Measurements from ENCODE around the gene RBM33. TPM values are rescaled to one million over a fixed set of nuclear protein-coding genes. Genes with fewer than 3 reads are reported as not detected.

Gene RBM33
- total RNA-seq, 1 experiment from 2014 or later, result 81.8 TPM

- DNase-seq (ENCODE audit: low spot score) (no peak), ATAC-seq (no peak)
- Mint-ChIP-seq H3K4me3 (no peak overlapping the region), H3K27ac (peak overlapping the region; percentile 54; the same call in 1 of the 2 replicates), H3K36me3 (peaks cover 27% of the 10 kb centered on the region), H3K27me3 (ENCODE audit: low read depth) (no peaks in the 10 kb centered on the region), H3K4me1 (peaks cover 16% of the 10 kb centered on the region), H3K9me3 (no peaks in the 10 kb centered on the region)
- POLR2A ChIA-PET, result no interaction called here
- TF ChIP-seq EMX1 (CRISPR knock-in tag; IDR thresholded peaks at IDR 0.05), result no peak
- no peak for TF ChIP-seq ZSCAN18 (CRISPR knock-in tag; IDR thresholded peaks at IDR 0.05)
- no peak for TF ChIP-seq MAX (CRISPR knock-in tag; IDR thresholded peaks at IDR 0.05)
- no peak for TF ChIP-seq RELA (CRISPR knock-in tag; IDR thresholded peaks at IDR 0.05; ENCODE audit: borderline replicate concordance)
- no peak for TF ChIP-seq ZNF138 (CRISPR knock-in tag; conservative IDR thresholded peaks at IDR 0.05)
- no peak for TF ChIP-seq ELF4 (CRISPR knock-in tag; IDR thresholded peaks at IDR 0.05; ENCODE audit: low read depth)
- TF ChIP-seq TP53 (CRISPR knock-in tag; IDR thresholded peaks at IDR 0.05), result no peak
- no peak for TF ChIP-seq RORB (CRISPR knock-in tag; IDR thresholded peaks at IDR 0.05)
- TF ChIP-seq NR3C1 (CRISPR knock-in tag; conservative IDR thresholded peaks at IDR 0.05; ENCODE audit: low read depth), result no peak
- no peak for TF ChIP-seq PRRX2 (CRISPR knock-in tag; IDR thresholded peaks at IDR 0.05)
- TF ChIP-seq ZNF219 (CRISPR knock-in tag; IDR thresholded peaks at IDR 0.05; ENCODE audit: borderline replicate concordance), result no peak
- TF ChIP-seq CTCF (IDR thresholded peaks at IDR 0.05), result no peak
- TF ChIP-seq USF1 (CRISPR knock-in tag; IDR thresholded peaks at IDR 0.05), result no peak
- CTCF ChIA-PET, result interaction anchor here (1.5 kb wide), 1 partner anchor 122 kb away, joined by 3 read pairs; no protein-coding TSS in a partner anchor
Measured at GRCh38 chr7:155721056-155721455, 76.6 kb downstream of the RBM33 start.

GRCh38 chr7:155722118-155722517, 77.7 kb downstream of the RBM33 start:
- peaks cover 15% of the 10 kb centered on the region for H3K4me1 Mint-ChIP-seq
- no peaks in the 10 kb centered on the region for H3K9me3 Mint-ChIP-seq
- POLR2A ChIA-PET, result no interaction called here
- H3K27me3 Mint-ChIP-seq (ENCODE audit: low read depth), result no peaks in the 10 kb centered on the region
- peaks cover 18% of the 10 kb centered on the region for H3K36me3 Mint-ChIP-seq
- H3K4me3 Mint-ChIP-seq, result no peak overlapping the region
- no peak for TF ChIP-seq SMAD3 (CRISPR knock-in tag; IDR thresholded peaks at IDR 0.05; ENCODE audit: borderline replicate concordance)
- TF ChIP-seq USF1 (CRISPR knock-in tag; IDR thresholded peaks at IDR 0.05), result no peak
- no peak for TF ChIP-seq CDX4 (CRISPR knock-in tag; IDR thresholded peaks at IDR 0.05; ENCODE audit: borderline replicate concordance)
- no peak for TF ChIP-seq GABPB1 (CRISPR knock-in tag; IDR thresholded peaks at IDR 0.05)
- TF ChIP-seq OVOL2 (CRISPR knock-in tag; IDR thresholded peaks at IDR 0.05; ENCODE audit: borderline replicate concordance), result no peak
- TF ChIP-seq SMAD4 (CRISPR knock-in tag; IDR thresholded peaks at IDR 0.05), result no peak
- TF ChIP-seq GRHL2 (CRISPR knock-in tag; IDR thresholded peaks at IDR 0.05; ENCODE audit: insufficient replicate concordance, severe bottlenecking), result no peak
- no peak for TF ChIP-seq TCF7 (CRISPR knock-in tag; IDR thresholded peaks at IDR 0.05; ENCODE audit: low read depth)
- no peak for TF ChIP-seq NFE2L1 (CRISPR knock-in tag; IDR thresholded peaks at IDR 0.05)
- no peak for TF ChIP-seq ZNF671 (CRISPR knock-in tag; IDR thresholded peaks at IDR 0.05)
- DNase-seq (ENCODE audit: low spot score) (no peak), ATAC-seq (no peak)
- peak overlapping the region; percentile 28; the same call in 1 of the 2 replicates for H3K27ac Mint-ChIP-seq
- CTCF ChIA-PET, result interaction anchor here (2.0 kb wide), 1 partner anchor 123 kb away, joined by 10 read pairs; no protein-coding TSS in a partner anchor

Measured in WTC11 (cell line).